Left colon (tissue), 2 donors: ENCODE results near the gene CENPB. TPM values are rescaled to one million over a fixed set of nuclear protein-coding genes. Genes with fewer than 3 reads are reported as not detected.
A peak's percentile ranks its signal among the peaks of the same experiment; 100 is the strongest.

Source experiments
- ATAC-seq: fragments of 200-7000 bp; cut with Tn5 transposase; one replicate; pipeline ENCODE4 v1.9.1; 2020; ENCODE audit warnings: mild to moderate bottlenecking, moderate library complexity
- DNase-seq, 2 donors: peaks; one replicate each; pipeline ENCODE4 v3.0.0-alpha.2; 2020
- intact Hi-C, 2 donors: fragments of 100-400 bp; cut with DNase I in 1 of 2; cut with micrococcal nuclease in 1 of 2; formaldehyde crosslinking; loops; one replicate each; pipeline versions ENCODE4 v1.11.2 to v1.14.0; 2022; cut with DNase I, micrococcal nuclease
- total RNA-seq, 2 donors: library from RNA; stranded (reverse); fragmentation: NEBNext Ultra II Directional; extraction: Animal tissue kit (Norgen Biotek cat#: 25700); gene quantifications; one replicate each; pipeline ENCODE4 v1.2.1, GENCODE V29; 2021
- donor health status: DM: no; HTN: no; CAD: no.
- donor health status: DM: yes; HTN: yes; CAD: no.

Gene CENPB
- total RNA-seq, 2 donors from 2014 or later: 80.5 to 82.2 TPM

DNA sequence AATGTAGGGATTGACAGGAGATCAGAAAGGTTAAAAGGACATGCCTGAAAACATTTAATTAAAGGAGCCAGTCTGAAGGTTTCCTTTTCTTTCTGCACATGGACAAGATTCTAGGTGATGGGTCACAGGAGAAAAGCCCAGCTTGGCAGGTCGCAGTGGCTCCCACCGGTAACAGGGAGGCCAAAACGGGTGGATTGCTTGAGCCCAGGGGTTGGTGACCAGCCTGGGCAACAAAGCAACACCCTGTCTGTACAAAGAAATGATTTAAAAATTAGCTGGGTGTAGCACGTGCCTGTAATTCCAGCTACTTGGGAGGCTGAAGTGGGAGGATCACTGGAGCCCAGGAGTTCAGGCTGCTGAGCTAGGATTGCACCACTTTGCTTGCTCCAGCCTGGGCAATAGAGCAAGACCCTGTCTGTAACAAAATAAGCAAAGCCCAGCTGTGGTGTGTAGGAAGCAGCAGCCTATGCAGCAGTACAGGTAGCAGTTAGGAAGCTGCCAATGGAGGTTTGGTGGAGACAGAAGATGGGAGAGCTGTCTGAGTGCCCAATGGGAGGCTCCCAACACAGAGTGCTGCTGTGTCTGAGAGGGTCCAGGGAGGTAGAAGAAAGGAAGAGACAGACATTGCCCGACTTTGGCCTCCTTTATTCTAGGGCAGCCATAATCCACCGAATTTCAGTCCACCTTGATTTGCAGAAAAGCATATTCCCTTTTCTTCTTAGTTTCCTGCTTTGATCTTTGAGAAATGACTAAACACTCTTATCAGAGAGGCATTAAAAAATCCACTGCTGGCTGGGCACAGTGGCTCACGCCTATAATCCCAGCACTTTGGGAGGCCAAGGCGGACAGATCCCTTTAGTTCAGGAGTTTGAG lies 26.7 kb upstream of the CENPB start:
- intact Hi-C loops: no loop called here
- DNase-seq (peak in 1 of 2 donors; percentile 33), ATAC-seq (no peak)

DNA sequence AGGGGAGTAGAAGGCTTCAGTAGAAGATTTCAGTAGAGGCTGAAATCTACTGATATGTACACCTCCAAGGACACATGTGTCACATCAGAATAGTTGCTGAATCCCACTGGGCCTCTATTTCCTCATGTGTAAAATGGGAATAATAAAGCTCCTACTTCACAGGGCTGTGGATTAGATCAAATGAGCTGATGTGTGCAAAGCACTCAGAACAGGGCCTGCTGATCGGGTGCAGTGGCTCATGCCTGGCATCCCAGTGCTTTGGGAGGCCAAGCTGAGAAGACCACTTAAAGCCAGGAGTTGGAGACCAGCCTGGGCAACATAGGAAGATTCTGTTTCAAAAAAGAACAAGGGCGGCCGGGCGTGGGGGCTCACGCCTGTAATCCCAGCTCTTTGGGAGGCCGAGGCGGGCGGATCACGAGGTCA lies 25.7 kb upstream of the CENPB start:
- intact Hi-C loops: no loop called here
- DNase-seq (peak in 1 of 2 donors; percentile 28), ATAC-seq (no peak)

DNA sequence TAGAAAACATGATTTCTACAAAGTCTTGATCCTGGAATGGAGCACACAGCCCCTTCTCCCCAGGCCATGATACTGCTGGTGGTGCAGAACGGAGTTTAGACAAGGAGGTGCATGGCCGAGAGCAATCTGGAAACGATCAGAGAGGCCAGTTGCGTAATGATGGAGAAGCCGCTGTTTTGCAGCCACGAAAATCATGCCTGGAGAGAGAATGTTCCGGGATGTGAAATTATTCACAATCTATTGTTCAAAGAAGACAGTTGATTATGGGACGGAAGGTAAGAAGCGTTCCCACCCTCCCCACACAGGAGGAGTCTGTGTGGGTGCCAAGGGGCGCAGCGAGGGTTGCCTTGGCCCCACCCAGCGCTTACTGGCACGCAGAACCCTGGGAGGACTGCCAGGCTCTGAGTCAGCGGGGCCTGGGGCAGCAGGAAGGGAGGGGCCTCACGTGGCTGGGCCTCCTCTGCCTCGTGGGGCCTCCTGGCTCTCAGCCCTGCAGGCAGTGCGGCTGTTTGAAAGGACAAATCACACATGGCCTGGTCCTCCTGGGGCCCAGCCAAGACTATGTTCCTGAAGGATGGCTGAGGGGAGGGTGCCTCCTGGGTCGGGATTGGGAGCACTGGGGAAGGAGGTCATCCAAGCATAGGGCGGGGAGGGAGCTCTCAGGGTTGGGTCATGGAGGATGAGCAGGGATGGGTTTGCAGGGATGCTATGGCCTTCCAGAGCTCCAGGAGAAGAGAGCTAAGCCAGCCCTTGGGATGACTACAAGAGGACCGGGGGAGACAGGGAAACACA lies 25.1 kb upstream of the CENPB start:
- intact Hi-C loops: no loop called here
- ATAC-seq: peak; percentile 82
- DNase-seq: peak; percentile 98 to 99

DNA sequence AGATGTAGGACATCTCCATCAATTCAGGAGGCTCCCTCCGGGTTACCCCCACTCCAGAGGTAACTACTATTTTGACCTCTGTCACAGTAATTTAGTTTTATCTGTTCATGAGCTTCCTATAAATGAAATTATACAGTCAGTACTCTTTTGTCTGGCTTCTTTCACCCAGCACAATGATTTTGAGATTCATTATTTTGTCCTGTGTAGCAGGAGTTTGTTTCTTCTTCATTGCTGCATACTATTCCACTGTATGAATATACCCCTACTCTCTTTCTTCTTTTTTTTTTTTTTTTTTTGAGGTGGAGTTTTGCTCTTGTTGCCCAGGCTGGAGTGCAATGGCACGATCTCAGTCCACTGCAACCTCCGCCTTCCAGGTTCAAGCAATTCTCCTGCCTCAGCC lies 22.0 kb upstream of the CENPB start:
- ATAC-seq (no peak), DNase-seq (no peak)
- intact Hi-C loops: no loop called here

DNA sequence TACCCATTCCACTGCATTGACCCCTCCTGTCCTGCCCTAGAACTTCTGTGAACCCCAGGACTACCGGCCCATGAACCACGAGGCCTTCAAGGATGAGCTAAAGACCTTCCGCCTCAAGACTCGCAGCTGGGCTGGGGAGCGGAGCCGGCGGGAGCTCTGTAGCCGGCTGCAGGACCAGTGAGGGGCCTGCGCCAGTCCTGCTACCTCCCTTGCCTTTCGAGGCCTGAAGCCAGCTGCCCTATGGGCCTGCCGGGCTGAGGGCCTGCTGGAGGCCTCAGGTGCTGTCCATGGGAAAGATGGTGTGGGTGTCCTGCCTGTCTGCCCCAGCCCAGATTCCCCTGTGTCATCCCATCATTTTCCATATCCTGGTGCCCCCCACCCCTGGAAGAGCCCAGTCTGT lies 18.2 kb upstream of the CENPB start:
- ATAC-seq (no peak), DNase-seq (peak in 1 of 2 donors; percentile 22)
- intact Hi-C loops: no loop called here

DNA sequence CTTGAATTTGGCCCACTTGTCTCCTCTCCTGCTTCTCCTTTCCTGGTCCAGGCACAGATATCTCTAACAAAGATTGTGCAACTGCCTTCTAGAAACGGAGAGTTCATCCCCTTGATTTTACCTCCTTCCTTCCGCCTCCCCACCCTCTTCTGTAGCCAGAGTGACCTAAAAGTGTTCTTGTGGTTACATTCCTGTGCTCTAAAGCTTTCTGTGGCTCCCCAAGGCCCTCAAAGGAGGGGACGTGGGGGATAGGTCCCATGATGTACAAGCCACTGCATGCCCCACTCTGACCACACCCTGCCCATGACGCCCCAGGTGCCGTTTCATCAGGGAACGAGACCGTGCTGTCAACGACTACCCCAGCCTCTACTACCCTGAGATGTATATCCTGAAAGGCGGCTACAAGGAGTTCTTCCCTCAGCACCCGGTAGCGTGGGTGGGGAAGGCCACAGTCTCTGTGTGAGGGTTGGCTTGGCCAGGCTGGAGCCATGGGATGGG lies 17.8 kb upstream of the CENPB start:
- no peak for DNase-seq
- intact Hi-C loops: no loop called here
- ATAC-seq: no peak

DNA sequence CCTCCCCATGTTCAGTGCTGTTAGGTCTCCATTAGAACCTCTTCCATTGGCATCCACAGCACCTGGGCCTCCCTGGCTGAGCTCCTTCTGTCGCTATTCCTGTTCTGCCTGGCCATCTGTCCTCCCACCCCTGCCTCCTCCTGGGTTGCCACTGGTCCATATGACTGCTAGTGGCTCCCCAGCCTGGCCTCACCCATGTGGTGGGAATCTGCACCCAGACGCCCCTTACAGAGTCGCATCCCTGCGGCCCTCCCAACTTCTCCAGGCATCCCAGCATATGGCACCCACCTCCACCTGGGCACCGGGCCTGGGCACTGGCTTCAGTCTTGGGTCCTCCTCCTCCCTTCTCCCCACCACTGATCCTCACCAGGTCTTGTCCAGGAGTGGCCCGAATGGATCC lies 17.3 kb upstream of the CENPB start:
- intact Hi-C loops: no loop called here
- ATAC-seq (no peak), DNase-seq (no peak)

DNA sequence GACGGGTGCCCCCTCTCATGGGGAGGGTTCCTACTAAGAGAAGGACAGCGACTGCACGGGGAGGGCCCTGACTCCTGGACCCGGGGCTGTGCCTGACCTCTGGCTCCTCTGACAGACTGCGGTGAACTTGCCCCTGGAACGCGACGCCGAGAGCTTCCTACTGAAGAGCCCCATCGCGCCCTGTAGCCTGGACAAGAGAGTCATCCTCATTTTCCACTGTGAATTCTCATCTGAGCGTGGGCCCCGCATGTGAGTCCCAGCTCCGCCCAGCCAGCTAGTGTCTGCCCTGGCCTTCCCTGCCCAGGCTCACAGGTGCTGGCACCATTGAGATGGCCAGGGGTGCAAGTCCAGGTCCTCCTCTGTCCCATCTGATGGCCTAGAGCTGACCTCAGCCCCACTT lies 16.7 kb upstream of the CENPB start:
- intact Hi-C loops: no loop called here
- no peak for ATAC-seq
- DNase-seq: no peak

DNA sequence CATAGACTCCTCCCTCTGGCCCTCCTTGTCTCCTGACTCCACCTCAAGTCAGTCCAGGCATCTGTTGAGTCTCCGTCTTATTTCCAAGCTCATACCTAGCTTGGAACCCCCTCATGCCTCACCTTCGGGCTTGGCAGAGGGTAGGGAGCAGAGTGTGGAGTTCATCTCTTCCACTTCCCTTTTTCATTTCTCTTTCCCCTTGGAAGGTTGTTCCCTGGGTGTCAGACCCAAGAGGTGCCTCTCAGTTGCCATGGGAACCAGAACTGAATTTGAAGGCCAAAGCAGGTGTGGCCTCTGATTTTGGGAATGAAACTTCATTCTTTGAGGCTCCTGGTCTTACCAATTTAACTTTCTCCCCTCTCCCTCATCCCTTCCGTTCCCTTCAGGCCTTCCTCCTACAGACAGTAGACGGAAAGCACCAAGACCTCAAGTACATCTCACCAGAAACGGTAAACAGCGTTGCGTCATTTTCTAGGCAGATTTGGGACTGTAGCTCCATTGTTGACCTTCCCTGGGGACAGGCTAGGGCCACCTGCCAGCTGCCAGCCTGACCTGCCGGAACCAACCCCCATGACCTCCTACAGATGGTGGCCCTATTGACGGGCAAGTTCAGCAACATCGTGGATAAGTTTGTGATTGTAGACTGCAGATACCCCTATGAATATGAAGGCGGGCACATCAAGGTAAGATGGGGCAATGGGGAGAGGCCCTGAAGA lies 16.1 kb upstream of the CENPB start:
- ATAC-seq: no peak
- intact Hi-C loops: no loop called here
- no peak for DNase-seq

DNA sequence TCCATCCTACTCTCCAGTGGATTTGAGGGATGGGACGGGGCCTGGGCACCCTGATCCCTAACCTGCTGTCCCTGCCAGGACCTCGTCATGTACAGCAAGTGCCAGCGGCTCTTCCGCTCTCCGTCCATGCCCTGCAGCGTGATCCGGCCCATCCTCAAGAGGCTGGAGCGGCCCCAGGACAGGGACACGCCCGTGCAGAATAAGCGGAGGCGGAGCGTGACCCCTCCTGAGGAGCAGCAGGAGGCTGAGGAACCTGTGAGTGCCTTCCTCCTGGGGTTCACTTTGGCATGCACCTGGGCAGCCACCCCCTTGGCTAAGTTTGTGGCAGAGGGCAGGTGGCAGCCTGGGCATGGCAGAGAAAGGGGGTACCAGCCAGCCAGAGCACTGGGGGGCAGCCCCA lies 15.3 kb upstream of the CENPB start:
- DNase-seq (no peak), ATAC-seq (no peak)
- intact Hi-C loops: no loop called here

DNA sequence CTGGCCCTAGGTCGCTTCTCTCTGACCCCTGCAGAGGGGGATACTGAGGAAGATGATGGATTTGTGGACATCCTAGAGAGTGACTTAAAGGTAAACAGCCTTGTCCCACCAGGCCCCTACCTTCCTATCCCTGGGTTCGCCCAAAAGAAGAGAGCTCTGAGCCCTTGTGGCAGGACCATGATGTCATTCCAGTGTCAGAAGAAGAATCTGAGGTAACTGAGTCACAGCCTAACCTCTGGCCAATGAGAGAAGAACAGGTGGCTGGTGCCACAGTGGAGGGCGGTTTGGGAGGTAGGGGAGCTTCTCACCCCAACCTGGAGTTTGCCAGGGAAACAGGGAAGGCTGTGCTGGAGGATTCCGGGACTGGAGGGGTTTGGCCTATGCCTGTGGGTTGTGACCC lies 14.8 kb upstream of the CENPB start:
- no peak for DNase-seq
- intact Hi-C loops: no loop called here
- ATAC-seq: no peak

DNA sequence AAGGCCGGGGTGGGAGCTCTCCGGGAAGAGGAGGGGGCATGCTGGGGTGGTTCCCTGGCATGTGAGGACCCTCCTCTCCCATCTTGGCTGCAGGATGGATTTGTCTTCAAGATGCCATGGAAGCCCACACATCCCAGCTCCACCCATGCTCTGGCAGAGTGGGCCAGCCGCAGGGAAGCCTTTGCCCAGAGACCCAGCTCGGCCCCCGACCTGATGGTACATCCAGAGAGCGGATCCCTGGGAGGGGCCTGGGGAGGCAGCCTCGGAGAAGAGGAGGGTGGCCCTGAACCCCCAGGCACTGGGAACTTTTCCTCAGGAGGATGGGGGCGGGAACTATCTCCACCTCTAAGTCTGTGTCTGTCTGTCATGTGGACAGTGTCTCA lies 14.3 kb upstream of the CENPB start:
- DNase-seq: no peak
- intact Hi-C loops: no loop called here
- ATAC-seq: no peak

DNA sequence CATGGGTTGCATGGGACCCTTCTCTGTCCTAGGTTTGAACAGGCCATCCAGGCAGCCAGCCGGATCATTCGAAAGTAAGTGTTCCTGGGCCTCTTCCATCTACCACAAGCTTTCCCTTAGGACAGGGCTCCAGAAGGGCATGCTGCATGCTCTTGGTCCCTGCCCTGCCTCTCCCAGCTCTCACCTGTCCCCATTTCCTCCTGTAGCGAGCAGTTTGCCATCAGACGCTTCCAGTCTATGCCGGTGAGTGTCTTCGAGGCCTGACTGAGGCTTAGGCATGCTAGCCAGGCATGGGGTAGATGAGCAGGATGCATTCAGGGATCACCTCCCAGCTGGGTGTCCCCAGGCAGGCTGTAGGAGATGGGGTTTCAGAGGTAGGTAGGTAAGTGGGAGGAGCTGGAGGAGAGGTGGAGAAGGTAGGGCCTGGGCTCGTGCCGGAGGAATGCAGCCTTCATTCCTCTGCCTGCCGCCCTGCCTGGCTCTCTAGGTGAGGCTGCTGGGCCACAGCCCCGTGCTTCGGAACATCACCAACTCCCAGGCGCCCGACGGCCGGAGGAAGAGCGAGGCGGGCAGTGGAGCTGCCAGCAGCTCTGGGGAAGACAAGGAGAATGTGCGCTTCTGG lies 13.8 kb upstream of the CENPB start:
- intact Hi-C loops: no loop called here
- ATAC-seq (no peak), DNase-seq (no peak)

DNA sequence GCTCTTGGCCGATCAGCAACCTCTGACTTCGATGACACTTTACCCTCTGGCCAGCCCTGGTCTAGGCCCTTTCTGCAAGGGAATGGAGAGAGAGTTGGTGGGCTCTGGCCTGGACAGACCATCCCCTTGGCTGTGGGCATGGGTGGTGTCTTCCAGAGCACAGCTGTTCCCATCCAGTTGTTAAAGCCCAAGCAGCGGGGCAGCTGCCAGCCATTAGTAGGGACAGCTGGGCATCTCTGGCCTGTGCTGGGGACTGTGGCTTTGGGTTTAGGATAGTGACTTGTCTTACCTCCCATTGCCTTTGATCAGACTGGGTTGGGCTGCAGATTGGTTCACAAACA lies 12.3 kb upstream of the CENPB start:
- ATAC-seq (no peak), DNase-seq (no peak)
- intact Hi-C loops: no loop called here

DNA sequence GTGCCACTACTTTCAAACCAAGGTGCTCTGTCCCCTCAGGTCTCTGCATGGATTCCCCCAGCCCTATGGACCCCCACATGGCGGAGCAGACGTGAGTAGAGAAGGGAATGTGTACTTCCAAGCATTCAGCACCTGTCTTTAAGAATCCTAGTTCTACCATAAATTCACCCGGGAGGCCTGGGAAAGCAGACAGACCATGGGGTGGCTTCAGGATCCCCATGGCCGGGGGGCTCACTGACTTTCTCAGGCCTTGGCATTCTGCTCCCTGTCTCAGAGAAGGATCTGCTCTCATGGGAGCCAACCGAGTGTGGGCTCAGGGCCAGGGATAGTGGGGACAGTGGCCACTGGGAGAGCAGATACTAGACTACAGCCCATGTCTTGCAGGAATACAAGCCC lies 11.8 kb upstream of the CENPB start:
- intact Hi-C loops: no loop called here
- ATAC-seq: no peak
- DNase-seq: peak in 1 of 2 donors; percentile 31

DNA sequence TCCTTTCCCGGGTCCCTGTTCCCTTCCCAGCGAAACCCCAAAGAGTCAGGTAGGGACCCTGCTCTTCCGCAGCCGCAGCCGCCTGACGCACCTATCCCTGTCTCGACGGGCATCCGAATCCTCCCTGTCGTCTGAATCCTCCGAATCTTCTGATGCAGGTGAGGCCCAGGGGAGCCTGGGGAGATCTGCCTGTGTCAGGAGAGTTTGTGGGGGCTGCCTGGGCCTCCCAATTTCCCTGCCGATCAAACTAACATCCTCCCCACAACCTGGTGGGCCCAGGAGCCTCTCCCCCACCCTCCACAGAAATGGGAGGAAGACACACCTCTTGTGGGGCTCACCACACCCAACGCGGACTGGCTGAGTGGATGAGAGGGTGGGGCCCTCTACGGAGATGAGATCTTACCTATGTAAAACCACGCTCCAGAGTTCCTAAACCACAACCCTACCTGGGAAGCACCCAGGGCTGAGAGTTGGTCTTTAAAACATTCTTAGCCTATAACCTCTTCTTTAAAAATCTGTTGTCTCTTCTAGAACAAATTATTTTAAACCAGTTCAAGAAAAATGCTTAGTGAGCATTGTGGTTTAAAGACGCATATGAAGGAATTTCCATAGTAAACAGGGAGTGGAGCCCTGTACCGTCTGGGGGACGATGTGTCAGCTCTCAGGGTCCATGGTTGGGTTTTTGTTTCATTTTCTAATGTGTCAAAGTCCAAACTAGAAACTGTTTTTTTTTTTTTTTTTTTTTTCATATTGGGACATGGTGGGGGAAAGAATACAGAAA lies 11.2 kb upstream of the CENPB start:
- intact Hi-C loops: no loop called here
- DNase-seq (peak; percentile 55 to 76), ATAC-seq (peak; percentile 14)

DNA sequence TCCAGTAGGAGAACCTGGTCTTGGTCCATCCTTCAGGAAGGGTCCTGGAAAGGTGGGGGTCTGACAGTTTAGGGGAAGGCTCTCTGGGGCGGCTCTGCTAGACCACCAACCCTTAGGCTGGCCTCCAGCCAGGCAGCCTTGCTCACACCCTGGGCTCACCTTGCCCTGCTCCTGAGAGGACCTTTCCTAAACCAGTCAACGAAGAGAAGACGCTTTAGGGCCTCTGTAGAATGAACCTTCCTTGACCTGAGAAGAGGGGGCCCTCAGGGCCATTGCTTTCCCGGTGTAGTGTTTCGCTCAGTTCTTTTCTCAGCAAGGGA lies 10.6 kb upstream of the CENPB start:
- ATAC-seq: no peak
- DNase-seq: peak in 1 of 2 donors; percentile 26
- intact Hi-C loops: no loop called here

DNA sequence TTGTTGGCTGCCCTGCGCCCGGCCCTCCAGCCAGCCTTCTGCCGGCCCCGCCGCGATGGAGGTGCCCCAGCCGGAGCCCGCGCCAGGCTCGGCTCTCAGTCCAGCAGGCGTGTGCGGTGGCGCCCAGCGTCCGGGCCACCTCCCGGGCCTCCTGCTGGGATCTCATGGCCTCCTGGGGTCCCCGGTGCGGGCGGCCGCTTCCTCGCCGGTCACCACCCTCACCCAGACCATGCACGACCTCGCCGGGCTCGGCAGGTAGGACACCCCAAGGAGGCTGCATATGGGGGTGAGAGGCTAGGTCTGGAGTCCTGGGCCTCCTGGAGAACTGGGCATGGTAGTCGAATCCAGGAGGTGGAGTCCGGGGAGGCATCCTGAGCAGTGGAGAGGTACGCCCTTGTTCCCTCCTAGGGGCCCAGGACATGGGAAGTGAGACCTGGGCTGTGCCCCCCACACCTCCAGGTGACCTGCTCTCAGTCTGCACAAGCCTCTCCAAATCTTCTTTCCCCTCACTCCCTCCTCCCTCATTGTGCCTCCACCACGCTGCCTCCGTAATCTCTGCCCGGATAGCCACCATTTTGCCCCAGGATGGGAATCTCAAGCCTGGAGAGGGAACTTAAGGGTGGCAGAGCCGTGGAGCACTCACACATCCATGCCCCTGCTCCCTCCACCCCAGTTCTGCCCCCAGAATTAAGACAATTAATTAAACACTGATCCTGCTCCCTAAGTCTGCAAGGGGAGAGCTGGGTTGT lies 10.1 kb upstream of the CENPB start:
- ATAC-seq: peak; percentile 8
- intact Hi-C loops: no loop called here

More for the DNA sequence above, 10.1 kb upstream of the CENPB start:
- DNase-seq: peak; percentile 34 to 36
